Placental epithelial cell (primary cell): ENCODE results near the gene TLCD1. TPM values are rescaled to one million over a fixed set of nuclear protein-coding genes. Genes with fewer than 3 reads are reported as not detected.
A peak's percentile ranks its signal among the peaks of the same experiment; 100 is the strongest.

ENCODE experiments used
- small RNA-seq: library from RNA; depleted of rRNA; stranded (forward); fragments of <200 nt; gene quantifications from one replicate; pipeline ENCODE3, GENCODE V24; 2012
- total RNA-seq: library from RNA; depleted of rRNA; stranded (reverse); fragments of >200 nt; gene quantifications from 2 replicates; pipeline ENCODE4 v1.2.3, GENCODE V29; 2012

TLCD1 gene
- total RNA-seq = 9.0 and 15.8 TPM in 2 replicates

GRCh38 chr17:28726226-28726626, at the start of gene TLCD1:
TLCD1 (minus strand) TSS chr17:28726233; CDS start chr17:28726097, 136 bp downstream.

DNA sequence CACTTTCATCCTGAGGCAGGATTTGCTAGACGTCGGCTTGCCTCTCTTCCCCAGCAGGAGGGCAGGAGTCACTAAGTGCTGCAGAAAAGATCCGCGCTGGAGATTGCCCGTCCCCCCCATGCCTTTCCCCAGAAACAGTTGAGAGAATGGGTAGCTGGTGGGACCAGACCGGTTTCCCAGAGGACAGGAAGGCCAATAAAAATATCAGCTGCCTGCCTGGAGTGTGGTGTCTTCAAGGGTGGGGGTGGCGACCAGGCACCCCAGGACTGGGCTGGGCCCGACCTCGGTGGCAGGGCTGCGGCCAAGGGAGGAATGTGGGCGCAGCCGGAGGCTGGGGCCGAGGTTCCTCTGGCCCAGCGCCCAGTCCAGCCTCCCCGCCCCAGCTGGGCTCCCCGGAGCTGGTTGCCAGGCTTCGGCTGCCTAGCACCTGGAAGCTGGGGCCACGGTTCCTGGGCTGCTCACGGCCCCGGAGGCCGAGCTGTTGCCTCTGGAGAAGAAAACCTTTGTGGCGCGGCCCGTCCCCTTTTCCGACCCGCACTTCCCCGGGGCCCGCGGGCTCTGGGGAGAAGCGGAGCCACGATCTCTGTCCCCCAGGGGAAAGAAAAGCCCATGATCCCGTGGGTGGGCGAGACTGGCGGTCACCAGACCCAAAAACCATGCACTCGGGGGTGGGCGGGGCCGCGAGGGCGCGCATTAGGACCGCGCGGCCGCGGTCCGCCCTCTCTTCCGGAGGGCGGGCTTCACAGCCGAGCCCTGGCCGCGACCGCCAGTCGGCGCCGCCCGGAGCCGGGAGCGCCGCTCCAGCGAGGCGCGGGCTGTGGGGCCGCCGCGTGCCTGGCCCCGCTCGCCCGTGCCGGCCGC, 17.4 kb upstream of the TLCD1 start, which contains the start of gene TRAF4:
Gene TRAF4, plus strand, starts transcription at position 769 of the 861 bp plus-strand sequence. CDS start 102 bp downstream, outside the sequence.

DNA sequence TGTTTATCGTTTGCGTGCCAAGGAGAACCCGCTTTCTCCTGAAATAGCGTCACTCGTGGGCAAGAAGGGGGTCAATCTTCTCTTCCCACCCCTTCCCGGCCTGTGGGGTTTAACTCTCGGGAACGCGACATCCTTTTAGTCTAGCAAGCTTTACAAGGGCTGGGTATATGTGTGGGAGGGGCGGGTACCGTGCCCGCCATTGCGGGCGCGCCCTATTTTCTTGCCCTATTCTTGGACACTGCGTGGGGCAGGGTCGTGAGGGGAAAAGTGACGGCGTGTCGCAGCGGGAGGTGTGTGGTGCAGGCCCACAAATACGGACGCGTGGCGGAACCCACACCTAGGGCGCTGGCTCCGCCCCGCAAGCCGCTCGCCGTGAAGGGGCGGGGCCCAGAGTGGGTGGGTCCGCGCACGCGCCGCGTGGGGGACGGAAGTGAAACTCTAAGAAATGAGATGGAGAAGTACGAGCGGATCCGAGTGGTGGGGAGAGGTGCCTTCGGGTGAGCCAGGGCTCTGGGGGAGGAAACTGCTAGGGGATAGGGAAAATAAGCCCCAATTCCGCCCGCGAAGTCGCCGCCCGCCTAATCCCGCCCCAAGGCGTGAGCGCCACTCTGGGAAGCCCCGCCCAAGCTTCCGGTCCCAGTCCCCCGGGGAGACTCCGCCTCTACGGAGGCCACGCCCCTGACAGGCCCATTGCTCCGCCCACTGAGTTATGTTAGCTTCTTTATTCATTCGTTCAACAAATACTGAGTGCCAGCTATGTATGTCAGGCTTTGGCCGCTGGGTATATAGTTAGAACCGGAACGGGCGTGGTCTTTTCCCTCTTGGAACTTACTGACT, 2.5 kb upstream of the TLCD1 start, which contains the start of gene NEK8:
Gene NEK8, plus strand, starts transcription at position 425 of the 837 bp plus-strand sequence. Its CDS starts 26 bp downstream, at position 451.

DNA sequence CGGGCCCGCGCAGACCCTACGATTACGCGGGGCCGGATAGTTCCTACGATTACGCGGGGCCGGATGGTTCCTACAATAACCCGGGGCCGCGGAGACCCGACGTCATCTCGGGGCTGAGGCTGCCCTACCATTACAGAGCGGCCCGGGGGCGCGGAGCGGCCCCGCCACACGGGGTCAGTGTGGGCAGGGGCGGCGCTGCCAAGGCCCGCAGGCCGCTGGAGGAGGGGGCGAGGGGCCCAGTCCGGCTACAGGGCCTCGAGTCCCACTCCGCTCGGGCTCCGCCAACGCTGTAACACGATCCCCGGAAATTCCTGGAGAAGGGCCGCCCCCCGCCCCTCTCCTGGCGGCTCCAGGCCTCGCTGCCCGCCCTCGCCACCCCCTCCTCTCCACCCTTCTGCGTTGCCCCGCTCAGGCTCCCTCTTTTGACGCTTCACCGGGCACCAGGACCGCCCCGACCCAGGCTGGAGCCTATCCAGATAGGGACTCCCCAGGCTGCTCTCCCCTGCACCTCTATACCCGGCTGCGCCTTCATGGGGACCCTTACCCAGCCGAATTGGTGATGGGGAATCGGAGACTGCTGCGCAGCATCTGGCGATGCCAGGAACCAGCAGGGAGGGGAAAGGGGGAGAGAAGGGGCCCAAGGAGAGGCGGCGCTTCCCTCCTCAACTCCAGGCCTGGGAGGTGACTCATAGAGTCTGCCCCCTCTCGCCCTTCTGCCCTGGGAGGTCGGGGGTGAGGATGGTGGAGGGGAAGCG, 8.3 kb downstream of the TLCD1 start, which contains the start of gene RAB34:
Gene RAB34, minus strand, starts transcription at position 291 of the 755 bp plus-strand sequence. CDS start 602 bp downstream, outside the sequence.

GRCh38 chr17:28711723-28712031, 14.4 kb downstream of the TLCD1 start, which contains the start of gene PROCA1:
PROCA1 (minus strand) TSS chr17:28711888; CDS start chr17:28711660, 228 bp downstream.

Small RNAs within 50 kb of the gene (small RNA-seq; reads per million reads assigned to genes)
- not detected for gene SNORD42A
- gene SNORD42B = 0.69 reads per million, percentile 41 among the genes with 10 or more reads in this experiment
- gene SNORD4A = not detected
- gene SNORD4B = not detected

Other genes with a start within 250 kb of the TLCD1 start
- not detected in 2 replicates for gene FOXN1, start 219.9 kb downstream of the TLCD1 start, total RNA-seq
- gene UNC119, start 173.6 kb downstream of the TLCD1 start, total RNA-seq = 19.2 and 23.3 TPM in 2 replicates
- 73.8 and 95.4 TPM in 2 replicates for gene PIGS, start 154.7 kb downstream of the TLCD1 start, total RNA-seq
- 19.6 and 25.2 TPM in 2 replicates for gene ALDOC, start 149.3 kb downstream of the TLCD1 start, total RNA-seq
- 8.6 and 12.8 TPM in 2 replicates for gene SPAG5, start 127.2 kb downstream of the TLCD1 start, total RNA-seq
- gene RSKR, start 112.0 kb downstream of the TLCD1 start, total RNA-seq = 5.9 and 7.9 TPM in 2 replicates
- 79.7 and 145 TPM in 2 replicates for gene BLTP2, start 81.1 kb downstream of the TLCD1 start, total RNA-seq
- gene SDF2, start 64.3 kb downstream of the TLCD1 start, total RNA-seq = 40.0 and 60.5 TPM in 2 replicates
- gene SUPT6H, start 64.0 kb downstream of the TLCD1 start, total RNA-seq = 42.1 and 51.8 TPM in 2 replicates
- gene PROCA1, start 14.3 kb downstream of the TLCD1 start, total RNA-seq = 0.22 and 6.7 TPM in 2 replicates
- gene RAB34, start 8.4 kb downstream of the TLCD1 start, total RNA-seq = 195 and 196 TPM in 2 replicates
- gene RPL23A, start 6.2 kb downstream of the TLCD1 start, total RNA-seq = 327 and 599 TPM in 2 replicates
- 7.4 and 10.2 TPM in 2 replicates for gene NEK8, start 2.6 kb upstream of the TLCD1 start, total RNA-seq
- 76.6 and 103 TPM in 2 replicates for gene TRAF4, start 17.8 kb upstream of the TLCD1 start, total RNA-seq
- gene FAM222B, start 116.6 kb upstream of the TLCD1 start, total RNA-seq = 7.1 and 13.6 TPM in 2 replicates
- 22.8 and 62.6 TPM in 2 replicates for gene ERAL1, start 128.8 kb upstream of the TLCD1 start, total RNA-seq
- gene FLOT2, start 171.5 kb upstream of the TLCD1 start, total RNA-seq = 21.2 and 42.3 TPM in 2 replicates
- gene DHRS13, start 176.8 kb upstream of the TLCD1 start, total RNA-seq = 6.9 and 9.4 TPM in 2 replicates
- 35.3 and 37.6 TPM in 2 replicates for gene PHF12, start 225.3 kb upstream of the TLCD1 start, total RNA-seq